ENCODE data around the gene GRWD1.
A peak's percentile ranks its signal among the peaks of the same experiment; 100 is the strongest.

GRWD1 gene

DNA sequence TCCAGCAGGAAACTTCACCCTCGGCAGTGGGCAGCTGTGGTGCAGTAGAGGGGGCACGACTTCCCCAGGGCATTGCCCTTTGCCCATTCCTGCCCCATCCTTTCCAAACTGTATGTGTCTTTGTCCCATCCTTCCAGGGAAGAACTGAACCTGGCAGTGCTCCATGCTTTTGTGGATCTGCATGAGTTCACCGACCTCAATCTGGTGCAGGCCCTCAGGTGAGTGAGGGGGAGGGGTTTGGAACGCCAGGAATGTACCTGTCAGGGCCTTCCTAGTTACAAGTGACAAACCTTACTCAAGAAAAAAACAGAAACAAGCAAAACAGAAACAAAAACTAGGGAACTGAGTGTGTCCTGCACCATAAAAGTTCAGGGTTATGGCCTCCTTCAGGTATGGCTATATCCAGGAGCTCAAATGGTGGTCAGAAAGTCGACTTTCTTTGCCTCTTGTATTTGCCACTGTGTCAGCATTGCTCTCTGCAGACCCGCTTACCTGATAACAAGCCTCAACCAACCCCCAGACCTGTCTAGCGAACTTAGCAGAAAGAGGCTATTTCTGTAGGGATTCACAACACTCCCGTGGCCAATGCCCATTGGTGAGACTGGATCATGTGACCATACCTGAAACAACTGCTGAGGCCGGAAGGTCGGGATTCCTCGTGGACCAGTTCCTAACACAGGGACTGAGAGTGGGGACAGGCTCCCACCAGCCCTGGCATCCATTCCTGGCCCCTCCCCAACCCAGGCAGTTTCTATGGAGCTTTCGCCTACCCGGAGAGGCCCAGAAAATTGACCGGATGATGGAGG, 27.6 kb downstream of the GRWD1 start:
- Histone ChIP-seq H3K9me3 (ENCODE audit: control insufficient read depth, low read length) (no peaks in the 10 kb centered on the region), H3K4me1 (ENCODE audit: control insufficient read depth, insufficient read depth, low read length, poor library complexity, severe bottlenecking) (peaks cover 7% of the 10 kb centered on the region), H3K27ac (ENCODE audit: low read depth, low read length, severe bottlenecking) (no peak overlapping the region), H3K36me3 (ENCODE audit: control insufficient read depth, insufficient read depth, low read length) (peaks cover 83% of the 10 kb centered on the region), H3K4me3 (ENCODE audit: extremely low read depth, insufficient read depth, low read length, poor library complexity, severe bottlenecking) (no peak overlapping the region)
- WGBS, 2 experiments (ENCODE audit: insufficient coverage in 2 of 2), result 97 to 98% methylated on average over 12 of the region's 14 CpGs

GRCh38 chr19:48474084-48474592, 28.4 kb downstream of the GRWD1 start:
- Histone ChIP-seq H3K4me1 (ENCODE audit: control insufficient read depth, insufficient read depth, low read length, poor library complexity, severe bottlenecking) (peaks cover 7% of the 10 kb centered on the region), H3K9me3 (ENCODE audit: control insufficient read depth, low read length) (no peaks in the 10 kb centered on the region), H3K27ac (ENCODE audit: low read depth, low read length, severe bottlenecking) (no peak overlapping the region), H3K4me3 (ENCODE audit: extremely low read depth, insufficient read depth, low read length, poor library complexity, severe bottlenecking) (no peak overlapping the region), H3K36me3 (ENCODE audit: control insufficient read depth, insufficient read depth, low read length) (peaks cover 90% of the 10 kb centered on the region)
- WGBS, 2 experiments (ENCODE audit: insufficient coverage in 2 of 2), result 96 to 97% methylated on average over 16 of the region's 16 CpGs

DNA sequence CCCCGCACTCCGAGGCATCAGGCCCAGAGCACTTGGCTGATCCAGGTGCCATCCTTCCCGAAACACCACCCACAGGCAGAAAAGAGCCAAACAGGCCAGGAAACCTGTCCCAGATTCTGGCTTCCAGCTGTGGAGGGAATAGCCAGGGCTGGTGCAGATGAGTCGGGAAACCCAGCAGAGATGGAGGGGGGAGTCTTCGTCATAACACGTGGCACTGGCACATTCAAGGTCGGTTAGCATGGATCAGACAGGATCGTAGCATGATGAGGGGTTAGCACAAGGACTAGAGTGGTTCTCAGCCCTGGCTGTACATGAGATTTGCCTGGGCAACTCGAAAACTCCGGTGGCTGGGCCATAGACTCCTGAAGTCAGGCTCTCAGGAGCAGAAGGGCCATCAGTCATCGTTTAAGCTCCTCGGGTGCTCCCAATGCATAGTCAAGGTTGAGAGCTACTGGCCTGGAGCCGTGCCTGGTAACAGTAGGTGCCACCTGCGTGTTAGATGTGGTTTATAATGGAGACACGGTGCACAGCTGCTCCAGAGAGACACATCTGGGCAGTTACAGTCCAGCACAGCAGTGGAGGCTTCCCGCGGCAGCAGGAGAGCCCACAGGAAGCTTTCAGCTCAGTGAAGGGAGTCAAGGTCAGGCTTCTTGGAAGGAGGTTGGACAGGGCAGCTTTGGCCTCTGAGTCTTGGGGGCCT, 29.7 kb downstream of the GRWD1 start:
- Histone ChIP-seq H3K36me3 (ENCODE audit: control insufficient read depth, insufficient read depth, low read length) (peaks cover 97% of the 10 kb centered on the region), H3K27ac (ENCODE audit: low read depth, low read length, severe bottlenecking) (no peak overlapping the region), H3K4me3 (ENCODE audit: extremely low read depth, insufficient read depth, low read length, poor library complexity, severe bottlenecking) (no peak overlapping the region), H3K9me3 (ENCODE audit: control insufficient read depth, low read length) (no peaks in the 10 kb centered on the region), H3K4me1 (ENCODE audit: control insufficient read depth, insufficient read depth, low read length, poor library complexity, severe bottlenecking) (peaks cover 3% of the 10 kb centered on the region)
- 94% methylated on average over 15 to 17 of the region's 17 CpGs for WGBS, 2 experiments (ENCODE audit: insufficient coverage in 2 of 2)

DNA sequence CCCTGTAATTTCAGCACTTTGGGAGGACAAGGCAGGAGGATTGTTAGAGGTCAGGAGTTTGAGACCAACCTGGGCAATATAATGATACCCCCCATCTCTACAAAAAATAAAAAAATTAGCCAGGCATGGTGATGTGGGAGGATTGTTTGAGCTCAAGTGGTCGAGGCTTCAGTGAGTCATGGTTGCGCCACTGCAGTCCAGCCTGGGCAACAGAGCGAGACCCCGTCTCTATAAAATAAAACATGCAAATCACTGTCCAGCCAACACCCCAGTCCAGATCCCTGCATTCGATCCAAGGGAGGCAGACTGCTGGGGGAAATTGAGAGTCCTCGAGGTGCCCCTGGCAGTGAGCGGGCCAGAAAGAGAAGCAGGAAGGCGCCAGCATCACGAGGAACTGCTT, 30.4 kb downstream of the GRWD1 start:
- Histone ChIP-seq H3K27ac (ENCODE audit: low read depth, low read length, severe bottlenecking) (no peak overlapping the region), H3K4me1 (ENCODE audit: control insufficient read depth, insufficient read depth, low read length, poor library complexity, severe bottlenecking) (no peaks in the 10 kb centered on the region), H3K36me3 (ENCODE audit: control insufficient read depth, insufficient read depth, low read length) (peaks cover 97% of the 10 kb centered on the region), H3K9me3 (ENCODE audit: control insufficient read depth, low read length) (no peaks in the 10 kb centered on the region), H3K4me3 (ENCODE audit: extremely low read depth, insufficient read depth, low read length, poor library complexity, severe bottlenecking) (no peak overlapping the region)
- 95 to 100% methylated on average over 5 to 8 of the region's 9 CpGs for WGBS, 2 experiments (ENCODE audit: insufficient coverage in 2 of 2)

GRCh38 chr19:48477067-48477685, 31.4 kb downstream of the GRWD1 start:
- 91 to 95% methylated on average over 6 to 10 of the region's 10 CpGs for WGBS, 2 experiments (ENCODE audit: insufficient coverage in 2 of 2)
- Histone ChIP-seq H3K4me3 (ENCODE audit: extremely low read depth, insufficient read depth, low read length, poor library complexity, severe bottlenecking) (no peak overlapping the region), H3K27ac (ENCODE audit: low read depth, low read length, severe bottlenecking) (no peak overlapping the region), H3K4me1 (ENCODE audit: control insufficient read depth, insufficient read depth, low read length, poor library complexity, severe bottlenecking) (no peaks in the 10 kb centered on the region), H3K36me3 (ENCODE audit: control insufficient read depth, insufficient read depth, low read length) (peaks cover 96% of the 10 kb centered on the region), H3K9me3 (ENCODE audit: control insufficient read depth, low read length) (no peaks in the 10 kb centered on the region)

- H3K9me3 ChIP-seq (ENCODE audit: control insufficient read depth, low read length), result no peaks in the 10 kb centered on the region
- 94 to 95% methylated on average over 14 to 15 of the region's 22 CpGs for WGBS, 2 experiments (ENCODE audit: insufficient coverage in 2 of 2)
- no peak overlapping the region for H3K27ac ChIP-seq (ENCODE audit: low read depth, low read length, severe bottlenecking)
- no peaks in the 10 kb centered on the region for H3K4me1 ChIP-seq (ENCODE audit: control insufficient read depth, insufficient read depth, low read length, poor library complexity, severe bottlenecking)
- peaks cover 95% of the 10 kb centered on the region for H3K36me3 ChIP-seq (ENCODE audit: control insufficient read depth, insufficient read depth, low read length)
- H3K4me3 ChIP-seq (ENCODE audit: extremely low read depth, insufficient read depth, low read length, poor library complexity, severe bottlenecking), result no peak overlapping the region
Measured at GRCh38 chr19:48477698-48478338, 32.0 kb downstream of the GRWD1 start.

- H3K9me3 ChIP-seq (ENCODE audit: control insufficient read depth, low read length), result no peaks in the 10 kb centered on the region
- peaks cover 87% of the 10 kb centered on the region for H3K36me3 ChIP-seq (ENCODE audit: control insufficient read depth, insufficient read depth, low read length)
- H3K27ac ChIP-seq (ENCODE audit: low read depth, low read length, severe bottlenecking), result no peak overlapping the region
- H3K4me3 ChIP-seq (ENCODE audit: extremely low read depth, insufficient read depth, low read length, poor library complexity, severe bottlenecking), result no peak overlapping the region
- 97 to 98% methylated on average over 21 of the region's 29 CpGs for WGBS, 2 experiments (ENCODE audit: insufficient coverage in 2 of 2)
- H3K4me1 ChIP-seq (ENCODE audit: control insufficient read depth, insufficient read depth, low read length, poor library complexity, severe bottlenecking), result no peaks in the 10 kb centered on the region
Measured at GRCh38 chr19:48478339-48479256, 32.8 kb downstream of the GRWD1 start.

DNA sequence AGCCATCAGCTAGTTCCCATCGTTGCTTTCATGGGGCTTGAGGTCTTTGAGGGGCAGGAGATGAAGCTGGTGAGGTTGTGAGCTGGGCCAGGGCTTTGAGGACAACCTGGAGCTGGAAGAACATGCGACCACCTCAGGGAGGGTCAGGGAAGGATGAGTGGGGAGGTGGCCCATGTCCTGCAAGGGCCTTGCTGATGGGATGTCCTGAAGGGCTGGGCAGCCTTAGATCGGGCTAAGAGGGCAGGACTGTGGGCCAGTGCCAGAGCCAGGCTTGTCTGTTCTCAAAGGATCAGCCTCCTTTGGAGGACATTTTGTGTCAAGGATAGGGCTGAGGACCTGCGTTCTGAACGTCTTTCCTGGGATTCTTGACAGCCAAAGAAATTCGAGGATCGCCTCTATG, 33.9 kb downstream of the GRWD1 start:
- 92 to 100% methylated on average over 7 of the region's 7 CpGs for whole genome bisulfite sequencing, 2 experiments (ENCODE audit: insufficient coverage in 2 of 2)

GRCh38 chr19:48480183-48480557, 34.4 kb downstream of the GRWD1 start:
- WGBS, 2 experiments (ENCODE audit: insufficient coverage in 2 of 2), result 97 to 98% methylated on average over 26 to 32 of the region's 32 CpGs
- Histone ChIP-seq H3K36me3 (ENCODE audit: control insufficient read depth, insufficient read depth, low read length) (peaks cover 75% of the 10 kb centered on the region), H3K9me3 (ENCODE audit: control insufficient read depth, low read length) (no peaks in the 10 kb centered on the region), H3K4me3 (ENCODE audit: extremely low read depth, insufficient read depth, low read length, poor library complexity, severe bottlenecking) (no peak overlapping the region), H3K4me1 (ENCODE audit: control insufficient read depth, insufficient read depth, low read length, poor library complexity, severe bottlenecking) (no peaks in the 10 kb centered on the region), H3K27ac (ENCODE audit: low read depth, low read length, severe bottlenecking) (peak overlapping the region; percentile 8)

More for the DNA sequence above, 33.9 kb downstream of the GRWD1 start:
- peaks cover 80% of the 10 kb centered on the region for H3K36me3 ChIP-seq (ENCODE audit: control insufficient read depth, insufficient read depth, low read length)
- H3K4me1 ChIP-seq (ENCODE audit: control insufficient read depth, insufficient read depth, low read length, poor library complexity, severe bottlenecking), result no peaks in the 10 kb centered on the region
- no peak overlapping the region for H3K4me3 ChIP-seq (ENCODE audit: extremely low read depth, insufficient read depth, low read length, poor library complexity, severe bottlenecking)
- H3K9me3 ChIP-seq (ENCODE audit: control insufficient read depth, low read length), result no peaks in the 10 kb centered on the region
- H3K27ac ChIP-seq (ENCODE audit: low read depth, low read length, severe bottlenecking), result peak overlapping the region; percentile 8

Measured in mesodermal cell (in vitro differentiated cells).